Activated CD4-positive, alpha-beta T cell treated with anti-CD3 and anti-CD28 coated beads, Interleukin-2, amount 50 U/mL, for 4 hours (primary cell): ENCODE results near the gene ADH5.
"Not testable (repeated sequence)": the region's sequence is repeated elsewhere in the genome, so short reads cannot be mapped to it uniquely, and the experiment has no call there.

Source experiments
- DNase-seq, 2 experiments: peaks; one replicate each; pipeline ENCODE4 v3.0.0-alpha.2; 2020

ADH5 gene

GRCh38 chr4:99082192-99082591 is 6.4 kb downstream of the ADH5 start:
- DNase-seq, result no peak

GRCh38 chr4:99080869-99081268 is 7.7 kb downstream of the ADH5 start:
- DNase-seq, result not testable (repeated sequence)

GRCh38 chr4:99079625-99080295 is 8.8 kb downstream of the ADH5 start:
- no peak for DNase-seq

- no peak for DNase-seq
Measured at GRCh38 chr4:99078931-99079624, 9.5 kb downstream of the ADH5 start.

GRCh38 chr4:99078336-99078735 is 10.3 kb downstream of the ADH5 start:
- no peak for DNase-seq

- DNase-seq, result no peak
Measured at GRCh38 chr4:99077177-99077576, 11.4 kb downstream of the ADH5 start.

GRCh38 chr4:99076292-99076976 is 12.2 kb downstream of the ADH5 start:
- DNase-seq, result no peak

GRCh38 chr4:99074816-99075215 is 13.8 kb downstream of the ADH5 start:
- DNase-seq, result no peak

- DNase-seq, result no peak
Measured at GRCh38 chr4:99071159-99071558, 17.4 kb downstream of the ADH5 start.

- DNase-seq, result no peak
Measured at GRCh38 chr4:99067617-99068016, 21.0 kb downstream of the ADH5 start.

GRCh38 chr4:99065521-99065920 is 23.1 kb downstream of the ADH5 start:
- DNase-seq, result not testable (repeated sequence)

- no peak for DNase-seq
Measured at GRCh38 chr4:99062120-99062519, 26.5 kb downstream of the ADH5 start.

GRCh38 chr4:99061048-99061700 is 27.4 kb downstream of the ADH5 start:
- DNase-seq, result no peak

GRCh38 chr4:99059550-99059949 is 29.0 kb downstream of the ADH5 start:
- no peak for DNase-seq

- no peak for DNase-seq
Measured at GRCh38 chr4:99058228-99058627, 30.4 kb downstream of the ADH5 start.

GRCh38 chr4:99054428-99054994 is 34.1 kb downstream of the ADH5 start:
- DNase-seq, result no peak

GRCh38 chr4:99052902-99053301 is 35.7 kb downstream of the ADH5 start:
- DNase-seq, result no peak

GRCh38 chr4:99047710-99048109 is 40.9 kb downstream of the ADH5 start:
- DNase-seq, result no peak

- DNase-seq, result no peak
Measured at GRCh38 chr4:99043346-99043745, 45.2 kb downstream of the ADH5 start.

- DNase-seq, result no peak
Measured at GRCh38 chr4:99038213-99038612, 50.4 kb downstream of the ADH5 start.

GRCh38 chr4:99033956-99034355 is 54.6 kb downstream of the ADH5 start:
- no peak for DNase-seq

- DNase-seq, result no peak
Measured at GRCh38 chr4:99029852-99030251, 58.7 kb downstream of the ADH5 start.
